Prostate gland (tissue), 2 donors: ENCODE results near the gene UBE3D. TPM values are rescaled to one million over a fixed set of nuclear protein-coding genes. Genes with fewer than 3 reads are reported as not detected.

Experiments
- DNase-seq: peaks from one replicate; pipeline ENCODE4 v3.0.0-alpha.2; 2019; ENCODE audit warnings: low spot score
- H3K27ac ChIP-seq, 2 donors: fragments of 200-600 bp; sonication (generic); 2 replicates each; pipeline ENCODE4 v1.5.1; 2017 to 2019
- H3K27me3 ChIP-seq: fragments of 200-600 bp; sonication (generic); replicated peaks from 2 replicates; pipeline ENCODE4 v1.5.1; 2019; ENCODE audit not compliant: insufficient read depth
- H3K36me3 ChIP-seq, 2 donors: fragments of 200-600 bp; sonication (generic); 1 replicate in 1 of 2; 2 replicates in 1 of 2; pipeline versions ENCODE4 v1.5.1 to v1.8.1; 2017 to 2019
- H3K4me1 ChIP-seq: fragments of 200-600 bp; sonication (generic); replicated peaks from 2 replicates; pipeline ENCODE4 v1.5.1; 2019
- H3K4me3 ChIP-seq, 2 donors: fragments of 200-600 bp; sonication (generic); 2 replicates each; pipeline ENCODE4 v1.5.1; 2017 to 2019
- H3K9me3 ChIP-seq: fragments of 200-600 bp; sonication (generic); 2 replicates; pipeline ENCODE4 v1.5.1; 2017
- POLR2A ChIP-seq: fragments of 450-650 bp; IDR thresholded peaks from one replicate; pipeline ENCODE4 v1.6.1; 2016; ENCODE audit warnings: antibody characterized with exemption, mild to moderate bottlenecking
- POLR2AphosphoS5 ChIP-seq: sonication (generic); formaldehyde crosslinking; IDR thresholded peaks from one replicate; pipeline ENCODE4 v1.6.1; 2017; ENCODE audit warnings: antibody characterized with exemption
- WGBS: methylation state at CpG from one replicate; pipeline ENCODE4 v1.1.5; 2018; 5-methylcytosine and 5-hydroxymethylcytosine counted together
- intact Hi-C: fragments of 100-400 bp; cut with DNase I; formaldehyde crosslinking; loops from one replicate; pipeline ENCODE4 v1.14.2; 2022
- total RNA-seq, 2 donors: library from RNA; depleted of rRNA; stranded (reverse); fragments of >200 nt; gene quantifications; one replicate each; pipeline ENCODE4 v1.1.0, GENCODE V29; 2016
- TF ChIP-seq, protein P1 (sequence below), 4 experiments: fragments of 200-600 bp in 2 of 4; fragments of 450-650 bp in 2 of 4; sonication (generic) in 2 of 4; IDR thresholded peaks; 1 replicate in 3 of 4; 2 replicates in 1 of 4; pipeline ENCODE4 v1.5.1; 2016 to 2019; ENCODE audit warnings: antibody characterized with exemption in 4 of 4, mild to moderate bottlenecking in 2 of 4, moderate library complexity in 2 of 4

Gene UBE3D
- total RNA-seq, 2 donors from 2014 or later: 3.1 to 6.0 TPM

DNA sequence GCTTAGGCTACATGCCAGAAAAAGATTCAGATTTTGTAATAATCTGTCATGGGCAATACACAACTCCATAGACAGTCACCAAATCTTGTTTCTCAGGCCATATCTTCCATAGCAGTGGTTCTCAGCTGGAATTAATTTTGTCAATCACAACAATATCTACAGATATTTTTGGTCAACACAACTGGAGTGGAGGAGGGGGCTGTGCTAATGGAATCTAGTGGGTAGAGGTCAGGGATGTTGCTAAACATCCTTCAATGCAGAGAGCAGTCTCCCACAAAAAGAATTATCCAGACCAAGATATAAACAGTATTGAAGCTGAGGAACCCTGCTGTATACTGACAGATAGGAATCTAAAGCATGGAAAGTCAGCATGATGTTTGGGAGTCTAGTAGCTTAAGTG is 174.6 kb downstream of the UBE3D start:
- H3K36me3 ChIP-seq: no peaks in the 10 kb centered on the region
- TF ChIP-seq, protein P1, sequence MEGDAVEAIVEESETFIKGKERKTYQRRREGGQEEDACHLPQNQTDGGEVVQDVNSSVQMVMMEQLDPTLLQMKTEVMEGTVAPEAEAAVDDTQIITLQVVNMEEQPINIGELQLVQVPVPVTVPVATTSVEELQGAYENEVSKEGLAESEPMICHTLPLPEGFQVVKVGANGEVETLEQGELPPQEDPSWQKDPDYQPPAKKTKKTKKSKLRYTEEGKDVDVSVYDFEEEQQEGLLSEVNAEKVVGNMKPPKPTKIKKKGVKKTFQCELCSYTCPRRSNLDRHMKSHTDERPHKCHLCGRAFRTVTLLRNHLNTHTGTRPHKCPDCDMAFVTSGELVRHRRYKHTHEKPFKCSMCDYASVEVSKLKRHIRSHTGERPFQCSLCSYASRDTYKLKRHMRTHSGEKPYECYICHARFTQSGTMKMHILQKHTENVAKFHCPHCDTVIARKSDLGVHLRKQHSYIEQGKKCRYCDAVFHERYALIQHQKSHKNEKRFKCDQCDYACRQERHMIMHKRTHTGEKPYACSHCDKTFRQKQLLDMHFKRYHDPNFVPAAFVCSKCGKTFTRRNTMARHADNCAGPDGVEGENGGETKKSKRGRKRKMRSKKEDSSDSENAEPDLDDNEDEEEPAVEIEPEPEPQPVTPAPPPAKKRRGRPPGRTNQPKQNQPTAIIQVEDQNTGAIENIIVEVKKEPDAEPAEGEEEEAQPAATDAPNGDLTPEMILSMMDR (IDR thresholded peaks at IDR 0.05): no peak
- no peak for TF ChIP-seq POLR2AphosphoS5
- no peak for TF ChIP-seq POLR2A
- H3K9me3 ChIP-seq: no peaks in the 10 kb centered on the region
- H3K27ac ChIP-seq: no peak overlapping the region
- DNase-seq: no peak
- no peak overlapping the region for H3K4me3 ChIP-seq
- no peaks in the 10 kb centered on the region for H3K27me3 ChIP-seq
- no peaks in the 10 kb centered on the region for H3K4me1 ChIP-seq
- intact Hi-C loops: no loop called here

DNA sequence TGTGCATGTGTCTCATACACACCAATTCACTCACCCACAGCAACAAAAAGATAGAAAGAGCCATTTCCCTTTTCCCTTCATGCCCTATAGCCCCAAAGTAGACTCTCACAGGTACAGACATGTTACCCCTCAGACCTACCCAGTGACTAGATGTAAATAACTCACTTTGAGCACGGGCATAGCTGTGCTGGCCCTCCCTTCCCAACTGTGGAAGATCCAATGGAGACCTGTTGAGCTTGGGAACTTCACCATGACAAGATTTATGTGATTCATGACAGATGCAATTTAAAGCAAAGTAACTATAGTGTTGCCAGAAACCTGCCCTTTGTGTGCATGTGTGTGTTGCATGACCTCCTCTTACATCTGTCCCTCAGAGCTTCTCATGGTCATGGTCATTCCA is 175.4 kb downstream of the UBE3D start:
- DNase-seq: no peak
- H3K27me3 ChIP-seq: no peaks in the 10 kb centered on the region
- no peak overlapping the region for H3K4me3 ChIP-seq
- H3K4me1 ChIP-seq: no peaks in the 10 kb centered on the region
- no peaks in the 10 kb centered on the region for H3K36me3 ChIP-seq
- H3K27ac ChIP-seq: no peak overlapping the region
- 57% methylated on average over 1 of the region's 1 CpG for WGBS
- no peaks in the 10 kb centered on the region for H3K9me3 ChIP-seq
- TF ChIP-seq POLR2A: no peak
- TF ChIP-seq, protein P1 (IDR thresholded peaks at IDR 0.05): no peak
- no peak for TF ChIP-seq POLR2AphosphoS5
- intact Hi-C loops: no loop called here

DNA sequence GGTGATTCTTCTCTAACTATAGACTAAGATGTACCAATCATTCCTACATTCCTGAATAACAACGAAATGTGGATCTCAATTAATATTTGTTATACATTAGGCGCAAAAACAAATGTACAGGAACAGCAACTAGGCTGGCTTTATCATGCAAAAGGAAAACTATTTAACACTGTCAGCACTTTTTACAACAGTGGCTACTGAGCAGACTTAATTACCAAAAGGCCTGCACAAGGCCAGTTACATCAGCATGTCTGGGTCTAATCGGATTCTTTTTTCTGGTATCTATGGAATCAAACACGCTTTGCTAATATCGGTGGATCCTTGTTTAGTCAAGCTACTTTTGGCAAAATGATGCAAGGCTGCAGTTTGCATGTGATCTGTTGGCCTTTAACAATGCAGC is 176.5 kb downstream of the UBE3D start:
- intact Hi-C loops: no loop called here
- no peaks in the 10 kb centered on the region for H3K9me3 ChIP-seq
- H3K36me3 ChIP-seq: no peaks in the 10 kb centered on the region
- DNase-seq: no peak
- no peaks in the 10 kb centered on the region for H3K27me3 ChIP-seq
- WGBS: 93% methylated on average over 5 of the region's 5 CpGs
- no peak overlapping the region for H3K27ac ChIP-seq
- H3K4me1 ChIP-seq: no peaks in the 10 kb centered on the region
- no peak overlapping the region for H3K4me3 ChIP-seq
- TF ChIP-seq POLR2AphosphoS5: no peak

DNA sequence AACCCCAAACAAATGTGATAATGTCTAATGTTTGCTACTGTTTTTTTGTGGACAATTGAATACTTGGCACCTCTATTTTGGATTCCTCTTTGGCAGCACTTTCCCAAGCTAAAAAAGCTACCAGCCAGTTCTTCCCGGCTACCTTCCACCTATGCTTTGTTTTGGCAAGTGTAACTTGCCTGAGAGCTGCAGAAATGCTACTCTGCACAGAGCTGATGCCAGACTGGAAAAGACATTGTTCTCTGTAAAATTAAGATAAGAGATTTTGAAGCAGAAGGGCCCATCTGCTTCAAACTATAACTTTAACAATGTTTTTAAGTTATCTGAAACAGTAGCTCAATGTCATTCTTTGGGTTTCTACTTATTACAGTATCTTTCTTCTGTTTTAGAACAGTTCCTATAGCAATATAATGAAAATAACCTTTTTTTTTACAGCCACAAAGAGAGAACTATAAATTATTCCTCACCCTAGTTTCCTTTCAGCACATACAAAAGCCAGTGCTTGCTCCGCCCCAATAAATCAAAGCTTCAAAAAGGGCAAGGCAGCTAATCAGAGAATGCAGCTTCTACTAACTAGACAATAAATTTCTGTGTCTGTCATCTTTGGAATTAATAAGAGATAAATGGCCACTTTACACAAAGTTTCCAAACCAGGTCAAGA is 183.1 kb downstream of the UBE3D start:
- H3K9me3 ChIP-seq: no peaks in the 10 kb centered on the region
- 13% methylated on average over 2 of the region's 2 CpGs for WGBS
- intact Hi-C loops: no loop called here
- H3K4me1 ChIP-seq: no peaks in the 10 kb centered on the region
- DNase-seq: no peak
- no peak for TF ChIP-seq POLR2A
- TF ChIP-seq, protein P1 (IDR thresholded peaks at IDR 0.05): no peak
- no peak overlapping the region for H3K4me3 ChIP-seq
- H3K27me3 ChIP-seq: no peaks in the 10 kb centered on the region
- H3K27ac ChIP-seq: no peak overlapping the region
- H3K36me3 ChIP-seq: no peaks in the 10 kb centered on the region

DNA sequence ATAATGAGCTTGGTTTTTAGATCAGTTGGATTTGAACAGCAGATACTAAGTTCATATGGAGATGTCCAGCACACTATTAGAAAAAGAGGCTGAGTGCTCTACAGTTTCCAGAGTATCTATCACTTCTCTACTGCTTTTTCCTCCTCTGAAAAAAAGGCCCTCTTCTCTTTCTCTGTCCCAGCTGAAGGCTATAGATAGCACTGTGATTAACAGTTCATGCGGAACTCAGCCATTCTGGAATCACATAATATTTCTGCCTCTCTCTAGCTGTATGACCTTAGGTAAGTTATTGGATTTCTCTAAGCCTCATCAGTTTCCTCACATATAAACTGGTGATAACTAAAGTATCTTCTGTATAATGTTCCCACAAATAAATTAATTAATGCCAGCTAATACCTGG is 184.1 kb downstream of the UBE3D start:
- H3K4me1 ChIP-seq: no peaks in the 10 kb centered on the region
- no peaks in the 10 kb centered on the region for H3K9me3 ChIP-seq
- 92% methylated on average over 1 of the region's 1 CpG for WGBS
- no peaks in the 10 kb centered on the region for H3K36me3 ChIP-seq
- intact Hi-C loops: no loop called here
- no peak for DNase-seq
- no peaks in the 10 kb centered on the region for H3K27me3 ChIP-seq
- no peak overlapping the region for H3K27ac ChIP-seq
- TF ChIP-seq POLR2AphosphoS5 (no peak), POLR2A (no peak)
- TF ChIP-seq, protein P1 (IDR thresholded peaks at IDR 0.05): no peak
- H3K4me3 ChIP-seq: no peak overlapping the region
